GM19328 (cell line): ENCODE measurements around the gene KLC3.
"Not testable (repeated sequence)": the region's sequence is repeated elsewhere in the genome, so short reads cannot be mapped to it uniquely, and the experiment has no call there.

Experiments
- ATAC-seq: cut with Tn5 transposase; IDR thresholded peaks from one replicate; pipeline ENCODE4 v1.9.1; 2021; ENCODE audit warnings: mild to moderate bottlenecking, moderate library complexity; ENCODE audit not compliant: unreplicated experiment

Gene KLC3

GRCh38 chr19:45340232-45340898 lies at the start of gene KLC3:
KLC3 (plus strand) TSS chr19:45340750; CDS start chr19:45345542, 4,792 bp downstream.
- ATAC-seq = no peak

- ATAC-seq = no peak
Observed at GRCh38 chr19:45291834-45292233, 48.7 kb upstream of the KLC3 start.

DNA sequence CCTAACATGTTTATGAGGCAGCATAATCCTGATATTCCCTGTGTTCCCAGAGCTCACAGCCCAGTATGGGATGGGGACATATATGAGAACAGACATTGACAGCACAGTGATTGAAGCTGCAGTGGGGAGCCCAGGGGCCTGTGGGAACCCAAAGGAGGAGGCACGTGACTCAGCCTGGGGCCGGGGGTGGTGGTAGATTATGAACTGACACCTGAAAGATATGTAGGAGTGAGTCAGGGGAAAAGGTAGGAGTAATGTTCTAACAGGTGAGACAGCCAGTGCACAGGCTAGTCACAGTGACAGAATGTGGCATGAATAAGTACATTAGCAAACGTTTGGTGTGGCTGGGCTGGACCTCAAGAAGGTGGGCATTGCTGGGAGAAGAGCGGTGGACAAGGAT lies 46.9 kb upstream of the KLC3 start:
- no peak for ATAC-seq

DNA sequence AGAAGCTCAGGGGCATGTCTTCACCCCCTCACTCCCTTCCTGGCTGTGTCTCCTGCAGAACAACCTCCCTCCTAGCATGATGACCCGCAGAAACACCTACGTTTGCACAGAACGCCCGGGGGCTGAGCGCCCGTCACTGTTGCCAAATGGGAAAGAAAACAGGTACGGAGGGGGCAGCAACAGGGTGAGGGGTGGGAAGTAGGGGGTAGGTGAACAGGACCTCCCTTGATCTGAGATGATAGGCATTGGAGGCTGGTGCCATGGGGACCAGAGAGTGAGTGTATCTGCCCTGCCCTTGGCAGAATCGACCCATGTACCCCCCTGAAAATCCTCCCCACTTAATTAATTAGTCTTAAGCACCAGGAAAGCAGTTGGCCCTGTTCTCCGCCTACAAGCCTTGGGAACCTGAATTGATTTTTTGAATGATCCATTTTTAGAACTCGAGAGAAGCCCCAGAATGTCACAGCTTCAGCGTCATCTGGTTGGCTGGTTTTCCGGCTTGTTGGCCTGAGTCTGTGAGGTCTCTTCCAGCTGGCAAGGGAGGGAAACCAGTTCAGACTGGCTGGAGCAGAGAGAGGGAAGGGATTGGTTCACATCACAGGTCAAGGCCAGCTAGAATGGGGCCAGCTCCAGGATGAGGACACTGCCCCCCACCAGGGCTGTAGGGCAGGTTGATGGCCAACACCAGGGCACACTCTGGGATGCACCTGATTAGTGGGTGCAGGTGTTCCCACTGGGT lies 46.1 kb upstream of the KLC3 start:
- ATAC-seq = no peak

GRCh38 chr19:45295873-45296272 lies 44.7 kb upstream of the KLC3 start:
- no peak for ATAC-seq

DNA sequence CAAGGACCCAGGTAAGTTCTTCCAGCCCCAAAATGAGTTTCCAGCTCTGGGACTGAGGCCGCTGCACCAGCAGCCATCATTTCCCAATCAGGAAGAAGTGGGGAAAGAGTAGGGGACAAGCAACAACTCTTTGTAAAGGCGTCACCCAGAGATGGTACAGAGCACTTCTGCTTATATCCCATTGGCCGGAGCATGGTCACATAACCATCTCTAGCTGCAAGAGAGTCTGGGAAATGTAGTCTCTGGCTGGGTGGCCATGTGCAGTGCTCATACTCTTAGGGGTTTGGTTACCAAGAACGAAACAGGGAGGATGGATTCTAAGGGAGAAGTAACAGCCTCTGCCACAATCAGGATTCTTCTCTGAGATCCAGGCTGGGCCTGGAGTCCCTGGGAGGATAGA lies 44.2 kb upstream of the KLC3 start:
- ATAC-seq = no peak

- no peak for ATAC-seq
Observed at GRCh38 chr19:45297674-45298073, 42.9 kb upstream of the KLC3 start.

- ATAC-seq = no peak
Observed at GRCh38 chr19:45298264-45298663, 42.3 kb upstream of the KLC3 start.

- no peak for ATAC-seq
Observed at GRCh38 chr19:45299719-45300118, 40.8 kb upstream of the KLC3 start.

GRCh38 chr19:45302416-45302815 lies 38.1 kb upstream of the KLC3 start:
- ATAC-seq = no peak

DNA sequence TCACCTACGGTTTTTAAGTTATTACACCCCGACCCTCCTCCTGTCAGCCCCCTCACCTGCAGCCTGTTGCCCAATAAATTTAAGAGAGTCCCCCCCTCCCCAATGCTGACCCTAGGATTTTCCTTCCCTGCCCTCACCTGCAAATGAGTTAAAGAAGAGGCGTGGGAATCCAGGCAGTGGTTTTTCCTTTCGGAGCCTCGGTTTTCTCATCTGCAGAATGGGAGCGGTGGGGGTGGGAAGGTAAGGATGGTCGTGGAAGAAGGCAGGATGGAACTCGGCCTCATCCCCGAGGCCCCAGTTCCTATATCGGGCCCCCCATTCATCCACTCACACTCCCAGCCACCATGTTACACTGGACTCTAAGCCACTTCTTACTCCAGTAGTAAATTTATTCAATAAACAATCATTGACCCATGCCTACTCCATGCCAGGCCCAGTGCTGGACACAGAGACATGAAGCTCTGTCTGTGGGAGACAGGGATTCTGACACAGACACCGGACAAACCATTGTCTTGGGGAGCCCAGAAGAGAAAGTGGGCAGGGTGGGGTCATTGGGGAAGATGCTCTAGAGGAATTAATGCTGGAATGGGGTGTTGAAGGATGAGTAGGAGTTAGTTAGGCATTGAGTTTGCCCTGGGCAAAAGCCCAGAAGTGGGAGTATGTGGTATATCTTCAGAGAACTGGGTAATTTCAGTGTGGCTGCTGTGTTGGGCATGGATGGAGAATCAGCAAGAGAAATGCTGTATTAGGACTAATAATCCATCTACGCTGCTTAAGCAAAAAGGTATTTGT lies 37.1 kb upstream of the KLC3 start:
- no peak for ATAC-seq

DNA sequence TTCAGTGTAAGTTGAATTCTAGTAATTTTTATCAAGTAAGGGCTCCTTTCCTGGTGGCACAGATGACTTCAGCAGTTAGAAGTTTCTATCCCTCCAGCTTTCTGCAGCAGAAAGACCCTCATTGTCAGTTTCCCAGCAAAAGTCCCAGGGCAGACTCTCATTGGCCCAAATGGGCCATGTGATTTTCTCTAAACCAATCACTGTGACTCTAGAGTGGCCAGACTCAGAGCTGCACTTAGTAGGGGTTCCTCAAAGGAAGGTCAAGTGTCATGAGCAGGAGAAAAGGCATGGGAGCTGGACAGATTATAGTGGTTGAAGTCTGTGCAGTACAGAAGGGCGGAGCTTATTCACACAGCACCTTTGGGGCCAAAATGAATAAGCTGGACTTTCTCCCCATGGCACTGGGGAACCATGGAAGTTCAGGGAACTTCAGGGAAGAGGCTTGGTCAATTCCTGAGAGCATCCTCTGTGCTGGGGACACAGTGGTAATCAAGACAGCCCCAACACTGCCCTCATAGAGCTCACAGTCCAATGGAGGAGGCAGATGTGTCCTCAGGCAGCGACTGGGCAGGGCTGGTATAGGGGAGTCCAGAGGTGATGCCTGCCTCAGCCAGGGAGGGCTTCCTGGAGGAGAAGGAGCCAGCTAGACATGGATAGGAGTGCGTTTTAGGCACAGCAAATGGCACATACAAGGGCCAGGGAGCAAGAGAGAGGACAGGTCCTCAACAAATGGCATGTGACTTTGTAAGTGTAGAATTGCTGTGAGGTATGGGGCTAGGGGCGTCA lies 36.2 kb upstream of the KLC3 start:
- ATAC-seq = no peak

DNA sequence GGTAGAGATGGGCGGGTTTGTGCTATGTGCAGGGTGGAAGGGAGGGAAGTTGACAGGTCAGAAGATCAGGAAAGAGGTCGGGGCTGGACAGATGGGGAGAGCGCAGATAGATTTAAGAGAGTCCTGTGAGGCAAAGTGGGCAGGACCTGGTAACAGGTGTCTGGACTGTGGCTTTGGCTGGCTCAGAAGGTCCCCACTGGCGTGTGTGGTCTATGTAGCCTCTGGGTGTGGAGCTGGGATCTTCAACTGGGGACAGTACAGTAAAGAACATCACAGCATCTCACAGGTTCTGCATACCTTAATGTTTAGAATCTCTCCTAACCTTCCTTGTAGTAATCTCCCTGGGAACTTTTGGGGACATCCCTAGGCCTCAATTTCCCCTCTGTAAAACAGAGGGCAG lies 35.5 kb upstream of the KLC3 start:
- no peak for ATAC-seq

- ATAC-seq = no peak
Observed at GRCh38 chr19:45305421-45305820, 35.1 kb upstream of the KLC3 start.

DNA sequence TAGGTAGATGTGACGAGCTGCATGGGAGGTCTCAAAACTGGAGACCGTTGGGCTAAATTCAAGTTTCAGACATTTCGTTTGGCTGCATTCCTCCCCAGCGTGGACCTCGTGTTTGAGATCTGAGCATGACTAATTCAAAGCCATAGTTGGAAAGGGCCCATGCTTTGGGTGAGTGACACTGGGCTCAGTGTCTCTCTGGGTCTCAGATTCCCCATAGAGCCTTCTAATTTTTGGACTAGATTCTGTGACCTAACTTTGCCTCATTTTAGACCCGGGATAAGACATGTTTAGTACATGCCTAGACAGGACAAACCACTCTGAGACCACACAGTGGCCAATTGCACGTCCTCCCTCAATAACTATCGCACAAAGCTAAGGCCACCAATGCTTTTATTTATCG lies 34.5 kb upstream of the KLC3 start:
- ATAC-seq = no peak

DNA sequence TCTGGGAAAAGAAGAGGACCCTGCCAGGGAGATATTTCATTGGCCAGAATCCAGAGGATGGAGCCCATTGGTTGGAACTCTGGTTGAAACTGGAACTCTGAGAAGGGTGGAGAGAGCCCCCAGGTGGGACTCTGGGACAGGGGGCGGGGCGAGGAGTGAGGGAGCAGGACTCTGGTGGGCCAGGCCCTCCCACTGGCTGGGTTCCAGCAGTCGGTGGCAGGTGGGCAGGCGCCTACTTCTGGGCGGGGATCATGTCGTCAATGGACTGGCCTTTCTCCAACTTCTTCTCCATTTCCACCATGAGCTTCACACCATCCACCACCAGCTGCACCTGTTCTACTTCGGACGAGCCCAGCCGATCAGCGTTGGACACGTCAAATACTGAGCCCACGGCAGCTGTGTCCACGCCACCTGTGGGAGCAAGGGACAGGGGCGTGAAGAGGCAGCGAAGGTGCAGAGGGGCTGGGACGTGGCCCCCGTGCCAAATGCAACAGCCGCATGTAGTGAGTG lies 34.0 kb upstream of the KLC3 start:
- ATAC-seq = no peak

- ATAC-seq = no peak
Observed at GRCh38 chr19:45307361-45307760, 33.2 kb upstream of the KLC3 start.

- ATAC-seq = not testable (repeated sequence)
Observed at GRCh38 chr19:45309322-45309721, 31.2 kb upstream of the KLC3 start.

DNA sequence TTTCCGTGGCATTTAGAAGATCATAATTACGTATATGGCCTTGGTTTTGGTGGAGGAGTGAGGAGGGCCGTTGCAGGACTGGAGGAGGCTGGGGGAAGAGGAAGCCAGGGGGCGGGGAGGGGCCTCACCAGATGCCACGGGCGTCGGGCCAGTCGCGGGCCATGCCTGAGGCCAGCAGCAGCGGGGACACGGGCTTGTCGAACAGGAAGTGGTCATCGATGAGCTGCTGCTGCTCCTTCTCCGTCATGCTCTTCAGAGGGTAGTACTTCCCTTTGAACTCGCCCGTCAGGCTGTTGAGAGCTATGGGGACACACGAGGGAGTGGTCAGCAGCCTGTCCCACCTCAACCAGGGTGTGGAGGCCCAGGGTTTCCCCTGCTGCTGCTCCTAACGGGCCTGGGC lies 28.9 kb upstream of the KLC3 start:
- no peak for ATAC-seq

- ATAC-seq = not testable (repeated sequence)
Observed at GRCh38 chr19:45312285-45312684, 28.3 kb upstream of the KLC3 start.

- no peak for ATAC-seq
Observed at GRCh38 chr19:45314708-45315245, 25.8 kb upstream of the KLC3 start.
